Gastrocnemius medialis (tissue), 4 donors: ENCODE results near the gene RFFL.

Experiments used
- CTCF ChIP-seq, 5 experiments: fragments of 450-650 bp in 3 of 5; fragments of 200-600 bp in 2 of 5; sonication (generic) in 2 of 5; IDR thresholded peaks in 4 of 5; conservative IDR thresholded peaks in 1 of 5; 1 replicate in 4 of 5; 2 replicates in 1 of 5; pipeline ENCODE4 v1.5.1; 2016 to 2019; ENCODE audit warnings: antibody characterized with exemption in 5 of 5, mild to moderate bottlenecking in 3 of 5, moderate library complexity in 3 of 5
- POLR2A ChIP-seq, 2 donors: fragments of 450-650 bp; IDR thresholded peaks; one replicate each; pipeline ENCODE4 v1.6.1; 2017; ENCODE audit warnings: antibody characterized with exemption in 2 of 2, mild to moderate bottlenecking in 2 of 2, moderate library complexity in 2 of 2

DNA sequence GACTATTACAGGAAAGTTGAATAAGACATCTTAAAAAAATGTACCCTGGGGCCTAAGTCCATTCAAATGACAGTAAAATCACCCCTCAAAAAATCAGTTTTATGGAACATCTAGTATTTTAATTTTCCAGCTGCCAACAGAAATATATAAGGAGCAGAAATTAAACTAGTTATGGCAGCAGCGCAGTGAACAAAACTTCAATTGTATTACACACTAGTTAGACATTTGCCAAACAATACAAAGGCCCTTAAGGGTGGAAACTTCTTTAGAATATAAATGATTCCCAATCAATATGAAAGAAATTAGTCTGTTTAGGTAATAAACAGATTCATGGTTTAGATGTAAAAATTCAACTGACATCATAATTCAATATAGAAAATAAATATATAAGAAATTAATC is 18.1 kb upstream of the RFFL start:
- TF ChIP-seq CTCF (IDR thresholded peaks at IDR 0.05 in 4 of 5, conservative IDR thresholded peaks at IDR 0.05 in 1 of 5), result no peak
- no peak for TF ChIP-seq POLR2A (IDR thresholded peaks at IDR 0.05)
